GM19239 (cell line): ENCODE data around the gene PPARG.
"Not testable (repeated sequence)": the region's sequence is repeated elsewhere in the genome, so short reads cannot be mapped to it uniquely, and the experiment has no call there.

ENCODE experiments used
- DNase-seq: peaks from one replicate; pipeline ENCODE4 v3.0.0; 2011; ENCODE audit warnings: low spot score; ENCODE audit not compliant: insufficient read length
- FAIRE-seq: peaks from 2 replicates; lab custom pipeline; 2011; peaks lifted over from hg19 to GRCh38; lab: Jason Lieb, UNC

PPARG gene

GRCh38 chr3:12436514-12437220 lies 147.8 kb downstream of the PPARG start:
- FAIRE-seq (no peak), DNase-seq (no peak)

- no peak for FAIRE-seq
- no peak for DNase-seq
These were observed 148.3 kb downstream of the PPARG start for GRCh38 chr3:12437221-12437605.

GRCh38 chr3:12437861-12438260 lies 149.0 kb downstream of the PPARG start:
- FAIRE-seq (no peak), DNase-seq (no peak)

DNA sequence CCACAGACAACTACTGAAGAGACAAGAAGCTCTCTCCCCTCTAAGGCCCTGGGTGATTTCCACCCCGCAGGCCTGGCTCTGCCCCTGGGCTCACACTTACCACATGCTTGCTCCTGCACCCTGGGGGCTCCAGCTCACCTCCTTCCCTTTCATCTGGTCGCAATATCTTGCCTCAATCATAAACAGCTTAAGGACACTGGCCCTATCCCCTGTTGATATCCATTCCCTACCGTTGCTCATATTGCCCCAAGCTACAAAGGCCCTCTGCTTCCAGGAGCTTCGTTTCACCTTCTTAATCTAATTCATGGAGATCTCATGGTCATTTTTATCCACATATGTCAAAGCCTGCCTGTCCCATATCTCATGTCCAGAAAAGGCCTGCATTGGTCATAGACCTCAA lies 149.4 kb downstream of the PPARG start:
- FAIRE-seq (no peak), DNase-seq (no peak)

GRCh38 chr3:12439161-12439940 lies 150.5 kb downstream of the PPARG start:
- FAIRE-seq (no peak), DNase-seq (no peak)

DNA sequence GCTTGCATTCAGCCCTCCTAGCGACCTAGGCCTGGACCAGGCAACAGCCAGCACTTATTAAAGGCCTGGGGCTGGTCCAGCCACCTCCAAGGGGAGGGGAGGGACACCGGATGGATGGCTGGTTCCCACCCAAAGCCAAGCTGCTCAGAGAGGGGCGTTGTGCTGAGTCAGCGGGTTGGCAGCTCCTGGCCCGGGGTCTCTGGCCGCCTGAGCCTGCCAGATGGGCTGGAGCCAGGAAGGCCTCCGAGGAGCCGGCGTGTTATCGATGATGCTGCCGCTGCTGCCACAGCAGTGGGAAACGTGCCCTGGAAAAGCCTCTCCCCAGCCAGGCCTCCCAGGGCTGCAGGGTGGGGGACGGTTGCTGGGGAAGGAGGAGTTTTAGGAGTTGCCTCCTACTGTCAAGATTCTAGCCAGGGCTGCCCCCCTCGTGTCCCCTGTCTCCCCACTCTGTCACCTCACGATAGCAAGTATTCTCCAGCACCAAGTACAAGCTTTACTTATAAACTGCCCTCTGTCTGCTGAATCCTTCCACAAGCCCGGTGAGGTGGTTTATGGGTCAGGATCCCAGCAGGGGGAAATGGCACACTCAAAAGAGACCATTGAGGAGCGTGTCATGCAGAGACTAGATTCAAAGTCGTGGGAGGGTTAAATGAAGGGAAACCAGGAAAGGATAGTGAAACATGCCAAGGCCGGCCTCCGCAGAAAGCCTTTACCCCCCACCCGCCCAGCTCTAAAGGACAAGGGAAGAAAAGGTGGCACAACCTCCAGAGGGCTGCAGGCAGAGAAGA lies 152.3 kb downstream of the PPARG start:
- DNase-seq: no peak
- FAIRE-seq: no peak

- DNase-seq (no peak), FAIRE-seq (no peak)
These were observed 154.0 kb downstream of the PPARG start for GRCh38 chr3:12442654-12443501.

GRCh38 chr3:12443781-12444522 lies 155.1 kb downstream of the PPARG start:
- no peak for DNase-seq
- no peak for FAIRE-seq

DNA sequence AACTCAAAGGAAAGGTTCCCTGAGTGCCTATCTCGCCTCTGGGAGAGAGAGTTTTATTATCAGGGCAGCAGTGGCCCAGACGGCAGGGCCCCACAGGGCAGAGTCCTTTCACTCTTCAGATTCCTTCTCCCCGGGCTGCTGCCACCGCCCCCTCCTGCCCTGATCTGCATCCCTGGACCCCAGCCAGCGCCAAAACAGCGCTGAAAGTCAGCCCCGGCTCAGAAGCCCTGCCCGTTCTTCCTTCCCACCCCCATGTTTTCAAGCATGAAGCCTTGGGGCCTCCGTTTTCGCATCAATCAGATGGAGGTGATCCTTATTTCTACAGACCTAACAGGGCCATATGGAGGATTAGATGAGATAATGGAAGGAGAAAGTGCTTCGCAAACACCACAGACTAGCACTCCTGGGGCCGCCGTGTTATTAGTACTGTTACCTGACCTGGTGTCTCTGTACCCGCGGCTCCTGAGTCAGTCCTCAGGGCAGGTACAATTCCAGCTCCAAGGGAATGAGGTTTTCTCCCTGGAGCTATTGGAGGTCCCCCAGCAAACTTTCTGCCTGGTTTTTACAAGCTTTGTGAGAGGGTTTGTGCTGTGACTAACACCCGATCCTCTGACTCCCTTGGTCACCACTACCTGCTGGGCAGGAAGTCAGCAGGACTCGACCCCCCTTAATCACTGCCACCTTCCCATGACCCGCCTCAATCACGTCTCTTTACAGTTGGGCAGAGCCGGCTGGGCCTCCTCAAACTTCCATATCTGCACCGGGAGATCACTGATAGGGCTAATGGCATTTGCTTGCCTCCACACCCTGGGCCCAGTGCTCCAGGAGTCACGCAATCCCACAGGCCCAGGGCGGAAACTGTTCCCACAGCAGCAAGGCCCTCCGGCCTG lies 156.0 kb downstream of the PPARG start:
- no peak for FAIRE-seq
- no peak for DNase-seq

DNA sequence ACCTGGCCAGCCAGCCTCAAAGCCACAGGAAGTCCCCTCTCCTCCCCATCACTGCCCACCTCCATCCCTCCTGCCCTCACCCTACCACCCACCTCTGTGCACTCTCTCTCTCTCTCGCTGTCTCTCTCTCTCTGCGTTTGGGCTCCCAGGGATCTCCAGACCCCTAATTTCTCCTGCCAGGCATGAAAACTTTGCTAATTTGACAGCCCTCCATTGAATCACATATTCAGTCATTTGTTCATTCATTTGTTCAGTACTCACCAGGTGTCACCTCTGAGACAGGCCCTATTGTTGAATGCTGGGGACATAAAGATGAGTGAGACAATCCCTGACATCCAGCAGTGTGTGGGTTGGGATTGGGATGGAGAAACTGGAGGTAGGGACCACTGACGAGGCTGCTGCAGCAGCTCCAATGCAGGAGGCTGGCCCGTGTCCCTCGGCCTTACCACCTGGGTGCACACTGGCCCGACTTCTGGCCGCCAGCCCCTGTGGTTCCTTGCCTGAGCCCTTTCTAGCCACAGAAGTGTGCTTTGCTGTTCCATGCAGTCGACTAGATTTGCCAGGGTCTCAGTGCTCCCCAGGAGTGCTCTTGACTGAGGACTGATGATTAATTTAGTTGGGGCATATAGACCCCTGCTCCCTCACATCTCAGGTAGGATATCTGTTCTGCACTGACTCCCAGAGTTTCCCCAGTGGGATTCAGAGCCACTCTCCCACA lies 156.8 kb downstream of the PPARG start:
- DNase-seq: no peak
- no peak for FAIRE-seq

DNA sequence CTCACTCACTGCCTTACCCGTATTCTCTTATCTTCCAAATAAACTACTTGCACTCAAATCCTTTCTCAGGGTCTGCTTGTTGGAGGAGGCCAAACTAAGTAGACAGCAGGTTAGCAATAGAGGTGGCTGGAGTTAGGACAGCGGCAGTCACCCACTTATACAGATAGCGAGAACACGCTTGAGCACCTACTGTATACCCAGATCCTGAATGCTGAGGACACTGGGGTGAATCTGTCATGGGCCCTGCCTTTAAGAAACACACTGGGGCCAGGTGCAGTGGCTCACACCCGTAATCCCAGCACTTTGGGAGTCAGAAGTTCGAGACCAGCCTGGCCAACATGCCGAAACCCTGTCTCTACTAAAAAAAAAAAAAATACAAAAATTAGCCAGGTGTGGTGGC lies 157.4 kb downstream of the PPARG start:
- DNase-seq (no peak), FAIRE-seq (no peak)

GRCh38 chr3:12447075-12447474 lies 158.2 kb downstream of the PPARG start:
- FAIRE-seq (no peak), DNase-seq (no peak)

- FAIRE-seq, DNase-seq: not testable (repeated sequence)
These were observed 159.7 kb downstream of the PPARG start for GRCh38 chr3:12448404-12449202.

DNA sequence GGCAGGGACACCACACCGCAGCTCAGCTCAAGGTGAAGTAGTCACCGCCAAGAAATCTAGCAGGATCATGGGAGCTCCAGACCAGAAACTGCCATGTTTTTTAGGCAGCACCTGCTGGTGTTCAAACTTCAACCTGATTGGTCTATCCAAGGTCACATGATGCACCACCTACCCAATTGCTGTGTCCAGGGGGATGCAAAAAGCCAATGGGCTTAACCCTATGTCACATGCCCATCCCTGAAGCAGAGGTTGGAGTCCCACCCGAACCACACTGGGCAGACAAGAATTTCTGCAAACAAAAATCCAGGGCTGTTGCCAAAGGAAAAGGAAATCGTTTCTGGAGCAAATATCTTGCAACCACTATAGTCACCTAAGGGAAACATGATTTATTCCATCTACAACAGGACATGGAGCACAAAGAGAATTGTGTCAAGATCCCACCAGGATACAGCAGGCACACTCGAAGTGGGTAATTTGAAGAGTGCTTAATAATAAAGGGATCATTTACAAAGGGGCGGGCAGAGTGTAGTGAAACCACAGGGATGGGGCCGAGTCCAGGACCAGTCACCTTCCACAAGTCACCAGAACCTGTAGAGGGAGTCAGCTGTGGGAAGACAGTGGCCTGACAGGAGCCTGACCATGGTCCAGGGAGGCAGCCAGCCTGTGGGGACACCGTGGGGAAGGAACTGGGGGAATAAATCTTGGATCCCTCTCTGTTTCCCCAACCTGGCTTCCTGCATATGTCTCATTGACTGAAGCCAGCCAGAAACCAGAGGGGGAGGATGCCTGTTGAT lies 161.2 kb downstream of the PPARG start:
- no peak for FAIRE-seq
- no peak for DNase-seq

DNA sequence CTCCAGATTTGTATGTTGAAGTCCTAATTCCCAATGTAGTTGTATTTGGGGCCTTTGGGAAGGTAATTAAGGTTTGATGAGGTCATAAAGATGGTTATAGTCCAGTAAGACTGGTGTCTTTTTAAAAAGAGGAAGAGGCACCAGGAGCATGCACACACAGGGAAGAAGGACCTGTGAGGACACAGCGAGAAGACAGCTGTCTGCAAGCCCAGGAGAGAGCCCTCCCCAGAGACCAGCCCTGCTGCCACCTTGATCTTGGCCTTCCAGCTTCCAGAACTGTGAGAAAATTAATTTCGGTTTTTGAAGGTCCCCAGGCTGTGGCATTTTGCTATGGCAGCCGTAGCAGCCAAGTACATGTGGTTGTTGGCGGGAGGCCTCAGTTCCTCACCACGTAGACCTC lies 162.6 kb downstream of the PPARG start:
- FAIRE-seq: no peak
- no peak for DNase-seq

DNA sequence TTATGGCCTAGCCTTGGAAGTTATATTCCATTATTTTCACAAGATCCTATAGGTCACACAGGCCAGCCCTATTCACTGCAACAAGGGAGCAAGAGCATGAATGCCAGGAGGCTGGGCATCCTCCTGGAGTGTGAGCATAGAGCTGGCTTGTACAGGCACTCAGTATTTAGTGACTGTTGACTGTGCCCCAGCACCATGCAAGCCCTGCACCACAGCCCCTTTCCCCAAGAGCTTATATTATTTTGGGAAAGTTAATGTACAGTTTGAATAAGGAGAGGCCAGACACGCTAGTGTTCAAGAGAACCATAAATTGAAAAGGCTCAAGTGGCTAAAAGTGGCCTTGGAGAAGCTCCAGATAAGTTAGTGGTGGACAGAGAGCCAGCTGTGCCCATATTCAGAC lies 163.1 kb downstream of the PPARG start:
- FAIRE-seq (no peak), DNase-seq (no peak)
